Mucosa of gallbladder (tissue), 1 donor: ENCODE measurements around the gene PHF1. TPM values are rescaled to one million over a fixed set of nuclear protein-coding genes. Genes with fewer than 3 reads are reported as not detected.
A peak's percentile ranks its signal among the peaks of the same experiment; 100 is the strongest.

Source experiments
- DNase-seq: peaks from one replicate; pipeline ENCODE4 v3.0.0-alpha.2; 2020; ENCODE audit warnings: low spot score
- total RNA-seq: library from RNA; stranded (reverse); gene quantifications from one replicate; pipeline ENCODE4 v1.2.1, GENCODE V29; 2021
- donor health status: DM: no; HTN: no; CAD: no.

The PHF1 gene
- total RNA-seq, 1 donor from 2014 or later, result 82.3 TPM

- no peak for DNase-seq
These were observed 42.7 kb downstream of the PHF1 start for GRCh38 chr6:33453393-33454008.

- peak; percentile 97 for DNase-seq
These were observed 43.5 kb downstream of the PHF1 start, which contains the start of gene ZBTB9 for GRCh38 chr6:33454009-33454946. Gene ZBTB9 (plus strand): TSS chr6:33454576. CDS start chr6:33455101, 525 bp downstream.

GRCh38 chr6:33455051-33455450 is 44.2 kb downstream of the PHF1 start:
- DNase-seq, result no peak

DNA sequence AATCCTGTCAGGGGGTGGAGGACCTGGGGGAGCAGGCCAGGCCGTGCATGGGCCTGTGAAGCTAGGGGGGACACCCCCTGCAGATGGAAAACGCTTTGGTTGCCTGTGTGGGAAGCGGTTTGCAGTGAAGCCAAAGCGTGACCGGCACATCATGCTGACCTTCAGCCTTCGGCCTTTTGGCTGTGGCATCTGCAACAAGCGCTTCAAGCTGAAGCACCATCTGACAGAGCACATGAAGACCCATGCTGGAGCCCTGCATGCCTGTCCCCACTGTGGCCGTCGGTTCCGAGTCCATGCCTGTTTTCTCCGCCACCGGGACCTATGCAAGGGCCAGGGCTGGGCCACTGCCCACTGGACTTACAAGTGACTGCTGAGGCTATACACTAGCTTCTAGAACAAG is 45.3 kb downstream of the PHF1 start:
- no peak for DNase-seq

GRCh38 chr6:33458676-33459075 is 47.9 kb downstream of the PHF1 start:
- DNase-seq, result no peak

GRCh38 chr6:33459226-33459625 is 48.4 kb downstream of the PHF1 start:
- no peak for DNase-seq

Other genes with a start within 250 kb of the PHF1 start
- 0.66 TPM for gene COL11A2, start 218.5 kb upstream of the PHF1 start, total RNA-seq
- gene RXRB, start 210.3 kb upstream of the PHF1 start, total RNA-seq, result 56.8 TPM
- 120 TPM for gene SLC39A7, start 210.1 kb upstream of the PHF1 start, total RNA-seq
- gene HSD17B8, start 206.4 kb upstream of the PHF1 start, total RNA-seq, result 13.6 TPM
- 50.9 TPM for gene RING1, start 202.5 kb upstream of the PHF1 start, total RNA-seq
- gene VPS52, start 139.1 kb upstream of the PHF1 start, total RNA-seq, result 62.5 TPM
- 1,438 TPM for gene RPS18, start 138.9 kb upstream of the PHF1 start, total RNA-seq
- 25.4 TPM for gene B3GALT4, start 133.9 kb upstream of the PHF1 start, total RNA-seq
- 37.7 TPM for gene WDR46, start 121.8 kb upstream of the PHF1 start, total RNA-seq
- gene PFDN6, start 121.4 kb upstream of the PHF1 start, total RNA-seq, result 38.6 TPM
- gene RGL2, start 112.1 kb upstream of the PHF1 start, total RNA-seq, result 158 TPM
- 200 TPM for gene TAPBP, start 96.9 kb upstream of the PHF1 start, total RNA-seq
- gene ZBTB22, start 93.3 kb upstream of the PHF1 start, total RNA-seq, result 26.5 TPM
- gene DAXX, start 88.1 kb upstream of the PHF1 start, total RNA-seq, result 33.9 TPM
- gene KIFC1, start 19.2 kb upstream of the PHF1 start, total RNA-seq, result 2.1 TPM
- 238 TPM for gene CUTA, start 7.1 kb downstream of the PHF1 start, total RNA-seq
- 31.0 TPM for gene SYNGAP1, start 9.1 kb downstream of the PHF1 start, total RNA-seq
- gene ZBTB9, start 43.6 kb downstream of the PHF1 start, total RNA-seq, result 8.0 TPM
- gene BAK1, start 169.3 kb downstream of the PHF1 start, total RNA-seq, result 28.2 TPM
- 104 TPM for gene ITPR3, start 210.3 kb downstream of the PHF1 start, total RNA-seq